GM19372 (cell line): Measurements from ENCODE around the gene SOSTDC1.
"Not testable (repeated sequence)": the region's sequence is repeated elsewhere in the genome, so short reads cannot be mapped to it uniquely, and the experiment has no call there.

Experiments
- ATAC-seq: cut with Tn5 transposase; IDR thresholded peaks from one replicate; pipeline ENCODE4 v1.9.1; 2021; ENCODE audit warnings: mild to moderate bottlenecking, low read depth, moderate library complexity; ENCODE audit not compliant: unreplicated experiment

Gene SOSTDC1

GRCh38 chr7:16465469-16466361 lies at the start of gene SOSTDC1:
SOSTDC1 (minus strand) TSS chr7:16465738; CDS start chr7:16465668, 70 bp downstream.
- ATAC-seq: no peak

GRCh38 chr7:16514729-16515128 lies 49.2 kb upstream of the SOSTDC1 start:
- ATAC-seq: no peak

- ATAC-seq: no peak
Observed at GRCh38 chr7:16514271-16514670, 48.7 kb upstream of the SOSTDC1 start.

- no peak for ATAC-seq
Observed at GRCh38 chr7:16512097-16512496, 46.6 kb upstream of the SOSTDC1 start.

- ATAC-seq: no peak
Observed at GRCh38 chr7:16511314-16511713, 45.8 kb upstream of the SOSTDC1 start.

GRCh38 chr7:16509829-16510228 lies 44.3 kb upstream of the SOSTDC1 start:
- ATAC-seq: no peak

- not testable (repeated sequence) for ATAC-seq
Observed at GRCh38 chr7:16506422-16506821, 40.9 kb upstream of the SOSTDC1 start.

GRCh38 chr7:16504019-16504418 lies 38.5 kb upstream of the SOSTDC1 start:
- ATAC-seq: no peak

- ATAC-seq: no peak
Observed at GRCh38 chr7:16502303-16502702, 36.8 kb upstream of the SOSTDC1 start.

GRCh38 chr7:16498122-16498521 lies 32.6 kb upstream of the SOSTDC1 start:
- ATAC-seq: no peak

- ATAC-seq: no peak
Observed at GRCh38 chr7:16494955-16495719, 29.6 kb upstream of the SOSTDC1 start.

GRCh38 chr7:16494551-16494950 lies 29.0 kb upstream of the SOSTDC1 start:
- no peak for ATAC-seq

GRCh38 chr7:16493266-16493665 lies 27.7 kb upstream of the SOSTDC1 start:
- no peak for ATAC-seq

GRCh38 chr7:16492513-16493062 lies 27.1 kb upstream of the SOSTDC1 start:
- no peak for ATAC-seq

- ATAC-seq: no peak
Observed at GRCh38 chr7:16491148-16491547, 25.6 kb upstream of the SOSTDC1 start.

- ATAC-seq: no peak
Observed at GRCh38 chr7:16484453-16485158, 19.1 kb upstream of the SOSTDC1 start.

- ATAC-seq: no peak
Observed at GRCh38 chr7:16479591-16479990, 14.1 kb upstream of the SOSTDC1 start.

GRCh38 chr7:16479161-16479560 lies 13.6 kb upstream of the SOSTDC1 start:
- no peak for ATAC-seq

GRCh38 chr7:16471933-16472332 lies 6.4 kb upstream of the SOSTDC1 start:
- no peak for ATAC-seq

- ATAC-seq: no peak
Observed at GRCh38 chr7:16463949-16464715, 1.4 kb downstream of the SOSTDC1 start.
